ENCODE data around the gene C16orf92.
A peak's percentile ranks its signal among the peaks of the same experiment; 100 is the strongest.

The C16orf92 gene, protein sequence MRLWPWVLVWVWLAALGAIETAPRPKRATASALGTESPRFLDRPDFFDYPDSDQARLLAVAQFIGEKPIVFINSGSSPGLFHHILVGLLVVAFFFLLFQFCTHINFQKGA

DNA sequence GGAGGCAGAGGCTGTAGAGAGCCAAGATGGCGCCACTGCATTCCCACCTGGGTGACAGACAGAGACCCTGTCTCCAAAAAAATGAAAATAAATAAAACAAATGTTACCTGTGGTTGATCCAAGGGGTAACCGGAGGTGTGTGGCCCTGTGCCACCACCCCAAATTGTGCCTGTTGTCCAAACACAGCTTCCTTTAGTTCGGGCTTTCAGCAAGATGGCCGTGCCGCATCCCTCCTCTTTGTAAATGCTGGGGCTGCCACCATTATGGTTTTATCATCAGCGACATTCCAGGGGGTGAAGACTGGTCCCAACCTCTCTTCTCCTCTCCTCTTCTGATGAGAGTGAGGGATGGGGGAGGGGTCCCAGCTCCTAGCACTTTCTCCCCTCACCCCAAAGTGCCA, at the start of gene C16orf92:
TSS of gene C16orf92 (plus strand) at position 312 of the 400 bp plus-strand sequence. CDS start 143 bp downstream, outside the sequence.
- no peak for DNase-seq

DNA sequence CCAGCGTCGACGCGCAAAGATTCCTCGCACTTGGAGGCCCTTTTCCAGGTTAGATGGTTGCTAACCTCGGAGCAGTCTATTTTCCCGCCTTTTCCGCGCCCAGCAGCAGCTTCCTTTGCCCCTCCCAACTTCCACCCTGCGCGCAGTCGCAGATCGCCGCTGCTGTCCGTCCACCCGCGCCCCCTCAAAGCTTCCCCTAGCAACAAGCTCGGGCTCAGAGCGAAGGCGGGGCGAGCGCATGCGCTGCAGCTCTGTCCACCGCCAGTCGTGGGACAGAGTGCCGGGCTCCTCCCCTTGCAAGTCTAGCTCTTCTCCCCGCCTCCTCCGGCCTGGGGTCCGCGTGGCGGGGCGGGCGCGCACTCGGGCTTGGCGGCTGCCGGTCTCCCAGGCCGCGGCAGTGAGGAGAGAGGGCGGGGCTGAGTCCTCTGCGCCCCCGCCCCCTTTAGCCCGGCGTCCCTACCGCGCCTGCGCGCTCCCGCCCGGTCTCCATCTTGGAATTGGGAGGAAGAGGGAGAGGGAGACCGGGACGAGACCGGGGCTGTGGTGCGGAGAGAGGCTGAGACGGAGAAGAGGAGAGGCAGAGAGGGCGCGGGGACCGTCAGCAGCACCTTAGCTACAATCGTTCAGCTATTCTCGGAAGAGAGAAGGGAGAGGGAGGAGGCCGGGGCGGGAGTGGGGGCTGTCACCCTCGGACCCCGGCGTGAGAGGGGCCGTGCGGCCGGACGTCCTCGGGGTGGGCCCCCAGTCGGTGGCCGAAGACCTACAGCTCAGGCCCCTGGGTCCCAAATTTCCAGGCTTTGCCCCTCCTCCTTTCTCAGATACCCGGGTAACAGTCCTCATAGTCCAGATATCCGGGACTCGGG, 49.4 kb upstream of the C16orf92 start, which contains the start of gene TAOK2:
TSS of gene TAOK2 (plus strand) at position 485 of the 863 bp plus-strand sequence. CDS start 3,905 bp downstream, outside the sequence.
- peak; percentile 100 for DNase-seq

DNA sequence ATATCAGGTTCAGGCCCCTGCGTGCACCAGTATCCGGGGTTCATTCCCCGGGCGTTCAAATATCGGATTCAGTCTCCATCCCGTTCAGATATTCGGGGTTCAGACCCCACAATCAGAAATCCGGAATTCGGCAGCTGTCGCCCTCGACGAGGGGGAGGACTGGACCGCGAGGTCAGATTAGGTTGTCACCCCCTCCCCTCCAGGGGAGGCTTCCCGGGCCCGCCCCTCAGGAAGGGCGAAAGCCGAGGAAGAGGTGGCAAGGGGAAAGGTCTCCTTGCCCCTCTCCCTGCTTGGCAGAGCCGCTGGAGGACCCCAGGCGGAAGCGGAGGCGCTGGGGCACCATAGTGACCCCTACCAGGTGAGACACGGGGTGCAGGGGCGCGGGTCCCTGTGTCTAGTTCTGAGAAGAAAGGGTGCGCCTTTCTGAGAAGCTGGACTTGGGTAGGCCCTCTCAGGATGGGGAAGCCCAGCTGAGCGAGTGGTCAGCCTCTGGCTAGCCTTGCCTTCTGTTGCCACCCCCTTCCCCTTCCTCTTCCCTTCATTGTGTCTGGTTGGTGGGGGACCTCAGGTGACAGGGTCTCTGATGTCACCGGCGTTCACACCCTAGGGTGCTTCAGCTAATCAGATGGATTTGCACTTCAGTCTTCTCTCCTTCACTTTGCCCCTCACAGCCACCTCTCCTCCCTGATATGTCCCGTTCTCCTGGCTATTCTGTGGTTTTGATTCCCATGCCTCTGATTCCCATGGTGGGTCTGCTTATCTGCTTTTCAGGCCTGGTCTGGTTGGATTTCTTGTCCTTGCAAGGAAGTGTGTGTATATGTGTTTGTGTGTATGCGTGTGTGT, 48.5 kb upstream of the C16orf92 start:
- no peak for DNase-seq

DNA sequence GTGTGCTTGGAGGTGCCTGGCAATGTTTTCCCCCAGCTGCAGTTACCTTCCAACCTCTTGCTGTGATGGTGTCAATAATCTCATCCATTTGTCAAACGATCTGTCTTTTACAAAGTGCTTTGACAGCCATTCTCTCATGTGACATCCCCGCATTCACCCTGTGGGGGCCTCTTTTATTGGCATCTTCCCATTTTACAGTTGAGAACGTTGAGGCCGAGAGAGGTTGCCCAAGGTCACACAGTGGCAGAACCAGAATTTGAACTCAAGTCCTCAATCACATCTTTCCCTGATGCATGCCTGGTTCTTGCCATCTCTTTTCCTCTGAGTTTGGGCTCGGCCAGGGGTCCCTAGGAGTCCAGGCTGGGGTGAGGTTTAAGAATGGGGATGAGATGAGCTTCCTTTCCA, 47.9 kb upstream of the C16orf92 start:
- DNase-seq: no peak

DNA sequence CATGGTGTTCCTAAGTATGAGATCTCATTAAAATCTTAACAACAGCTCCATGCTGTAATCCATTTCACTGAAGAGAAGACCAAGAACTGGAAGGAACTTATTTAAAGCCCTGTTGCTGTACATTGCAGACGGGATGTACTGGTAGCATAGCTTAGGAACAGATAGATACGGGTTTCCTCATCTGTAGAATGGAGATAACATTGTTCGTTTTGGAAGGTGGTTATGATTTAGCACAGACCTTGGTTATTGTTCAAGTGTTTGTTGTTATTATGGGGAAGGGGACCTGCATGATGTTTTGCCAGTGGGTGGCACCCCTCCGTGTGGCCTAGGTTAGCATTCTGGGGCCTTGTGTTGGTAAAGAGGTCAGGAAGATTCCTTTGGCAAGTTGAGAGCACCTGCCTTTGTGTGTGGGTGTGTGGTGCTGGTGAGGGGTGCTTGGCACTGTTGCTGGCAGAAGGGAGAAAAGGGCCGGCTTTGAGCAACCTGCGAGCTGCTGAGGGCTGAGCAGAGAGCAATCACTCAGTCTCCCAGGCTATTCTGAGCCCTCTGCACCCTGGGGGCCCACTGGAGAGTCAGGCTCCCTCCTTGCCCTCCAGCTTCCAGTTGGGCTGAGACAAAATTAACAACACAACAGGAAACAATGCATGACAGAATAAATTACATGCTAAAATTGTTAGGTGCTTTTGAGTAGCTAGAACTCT, 47.0 kb upstream of the C16orf92 start:
- no peak for DNase-seq

DNA sequence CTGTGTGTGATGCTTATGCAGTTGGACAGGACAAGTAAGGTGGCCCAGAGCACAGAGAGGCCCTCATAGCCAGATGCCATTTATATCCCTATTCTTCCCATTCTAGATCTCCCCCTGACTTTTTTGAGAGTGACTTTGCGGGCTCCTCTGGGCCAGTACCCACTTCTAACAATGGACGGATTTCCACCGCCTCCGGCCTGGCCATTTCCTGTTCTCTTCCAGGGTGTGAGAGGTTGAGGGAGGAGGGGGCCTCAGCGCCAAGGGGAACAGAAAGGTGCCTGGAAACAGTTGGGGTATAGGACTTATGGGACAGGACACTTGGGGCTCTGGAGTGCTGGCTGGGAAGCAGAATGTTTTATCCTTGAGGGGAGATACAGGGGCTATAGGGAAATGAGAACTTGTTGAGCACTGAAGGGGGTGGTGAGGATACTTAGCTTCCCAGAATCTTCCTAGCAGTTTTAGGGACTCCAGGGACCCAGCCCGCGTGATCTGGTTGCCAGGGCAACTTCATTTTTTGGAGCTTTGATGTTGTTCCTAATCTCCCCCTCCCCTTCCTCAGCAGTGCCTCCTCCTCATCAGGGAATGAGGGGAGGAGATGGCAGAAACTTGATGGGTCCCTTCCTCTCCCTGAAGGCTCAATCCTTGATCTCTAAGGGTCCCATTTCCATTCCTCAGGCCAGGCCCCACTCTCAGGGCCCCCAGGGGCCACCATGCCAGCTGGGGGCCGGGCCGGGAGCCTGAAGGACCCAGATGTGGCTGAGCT, 45.8 kb upstream of the C16orf92 start:
- DNase-seq: no peak

DNA sequence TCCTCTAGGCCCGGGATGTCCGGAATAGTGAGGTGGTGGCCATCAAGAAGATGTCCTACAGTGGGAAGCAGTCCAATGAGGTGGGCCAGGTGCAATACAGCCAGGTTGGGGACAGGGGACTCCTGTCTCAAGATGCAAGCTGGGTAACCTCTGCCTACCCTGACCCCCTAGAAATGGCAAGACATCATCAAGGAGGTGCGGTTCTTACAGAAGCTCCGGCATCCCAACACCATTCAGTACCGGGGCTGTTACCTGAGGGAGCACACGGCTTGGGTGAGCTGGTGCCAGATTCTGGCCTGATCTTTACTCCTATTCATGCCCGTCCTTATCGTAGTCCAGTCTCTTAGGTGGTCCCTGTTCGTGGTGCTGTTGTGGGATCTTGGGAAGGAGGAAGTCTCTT, 44.9 kb upstream of the C16orf92 start:
- DNase-seq: no peak

DNA sequence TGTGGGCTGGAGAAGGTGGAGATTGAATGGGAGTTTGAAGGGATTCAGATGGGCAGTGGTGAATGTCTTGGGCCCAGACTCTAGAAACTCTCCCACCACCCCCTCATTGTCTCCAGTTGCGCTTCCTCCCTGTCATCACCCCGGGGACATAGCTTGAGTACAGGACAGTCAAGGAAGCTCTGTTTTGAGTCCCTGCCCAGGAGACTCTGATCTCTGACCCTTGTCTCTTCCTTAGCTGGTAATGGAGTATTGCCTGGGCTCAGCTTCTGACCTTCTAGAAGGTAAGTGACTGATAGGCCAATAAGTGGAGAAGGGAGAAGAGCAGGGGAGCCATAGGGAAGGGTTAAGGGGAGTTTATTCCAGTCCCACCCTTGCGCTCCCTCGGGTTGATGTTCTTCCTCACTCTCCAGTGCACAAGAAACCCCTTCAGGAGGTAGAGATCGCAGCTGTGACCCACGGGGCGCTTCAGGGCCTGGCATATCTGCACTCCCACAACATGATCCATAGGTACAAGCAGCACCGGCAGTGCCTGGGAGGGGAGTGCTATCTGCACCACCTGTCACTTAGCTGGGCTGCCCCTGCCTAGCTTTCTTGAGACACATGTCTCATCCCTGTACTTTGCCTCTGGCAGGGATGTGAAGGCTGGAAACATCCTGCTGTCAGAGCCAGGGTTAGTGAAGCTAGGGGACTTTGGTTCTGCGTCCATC, 44.3 kb upstream of the C16orf92 start:
- no peak for DNase-seq

DNA sequence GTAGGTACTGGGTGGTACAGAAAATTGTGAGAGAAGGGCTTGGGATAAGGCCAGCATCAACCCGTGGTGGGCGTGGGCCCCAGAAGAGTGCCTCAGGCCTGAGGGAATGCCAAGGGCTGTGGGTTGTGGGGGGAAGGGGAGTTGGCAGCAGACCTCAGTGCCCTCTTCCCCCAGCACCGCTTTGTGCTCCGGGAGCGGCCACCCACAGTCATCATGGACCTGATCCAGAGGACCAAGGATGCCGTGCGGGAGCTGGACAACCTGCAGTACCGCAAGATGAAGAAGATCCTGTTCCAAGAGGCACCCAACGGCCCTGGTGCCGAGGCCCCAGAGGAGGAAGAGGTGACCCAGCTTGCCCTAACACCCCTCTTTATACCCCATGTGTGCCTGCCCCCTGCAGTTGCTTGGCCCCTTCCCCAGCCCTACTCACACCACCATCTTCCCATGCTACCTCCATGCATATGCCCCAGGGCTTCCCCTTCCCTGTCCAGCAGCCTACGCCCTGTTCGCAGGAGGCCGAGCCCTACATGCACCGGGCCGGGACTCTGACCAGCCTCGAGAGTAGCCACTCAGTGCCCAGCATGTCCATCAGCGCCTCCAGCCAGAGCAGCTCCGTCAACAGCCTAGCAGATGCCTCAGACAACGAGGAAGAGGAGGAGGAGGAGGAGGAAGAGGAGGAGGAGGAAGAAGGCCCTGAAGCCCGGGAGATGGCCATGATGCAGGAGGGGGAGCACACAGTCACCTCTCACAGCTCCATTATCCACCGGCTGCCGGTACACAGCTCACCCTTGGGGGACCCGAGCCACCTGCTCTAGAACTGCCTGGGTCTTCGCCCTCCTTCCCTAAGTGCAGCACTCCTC, 40.2 kb upstream of the C16orf92 start:
- DNase-seq: no peak

DNA sequence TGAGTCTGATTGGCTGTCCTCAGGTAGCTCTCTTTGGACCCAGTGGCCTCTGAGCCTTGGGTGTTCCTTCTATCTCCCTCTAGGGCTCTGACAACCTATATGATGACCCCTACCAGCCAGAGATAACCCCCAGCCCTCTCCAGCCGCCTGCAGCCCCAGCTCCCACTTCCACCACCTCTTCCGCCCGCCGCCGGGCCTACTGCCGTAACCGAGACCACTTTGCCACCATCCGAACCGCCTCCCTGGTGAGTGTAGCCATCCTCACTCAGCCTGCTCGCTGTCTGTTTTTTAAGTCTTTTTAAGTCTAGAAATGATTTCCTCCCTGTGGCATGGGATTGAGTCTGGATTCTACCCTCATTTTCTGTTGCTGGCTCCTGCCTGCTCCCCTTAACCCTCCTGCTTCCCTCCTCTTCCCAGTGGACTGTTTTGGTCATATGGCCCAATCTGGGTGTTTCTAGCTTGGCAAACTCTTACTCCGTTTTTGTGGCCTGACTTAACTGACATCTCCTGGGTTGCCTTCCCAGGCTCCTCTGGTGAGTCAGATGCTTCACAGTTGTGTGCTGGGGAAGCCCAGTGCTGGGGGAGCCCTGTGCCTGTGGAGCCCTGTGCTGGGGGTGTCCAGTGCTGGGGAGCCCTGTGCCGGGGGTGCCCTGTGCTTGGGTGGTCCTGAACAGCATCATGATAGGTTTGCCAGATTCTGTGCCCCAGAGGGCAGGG, 39.4 kb upstream of the C16orf92 start:
- no peak for DNase-seq

DNA sequence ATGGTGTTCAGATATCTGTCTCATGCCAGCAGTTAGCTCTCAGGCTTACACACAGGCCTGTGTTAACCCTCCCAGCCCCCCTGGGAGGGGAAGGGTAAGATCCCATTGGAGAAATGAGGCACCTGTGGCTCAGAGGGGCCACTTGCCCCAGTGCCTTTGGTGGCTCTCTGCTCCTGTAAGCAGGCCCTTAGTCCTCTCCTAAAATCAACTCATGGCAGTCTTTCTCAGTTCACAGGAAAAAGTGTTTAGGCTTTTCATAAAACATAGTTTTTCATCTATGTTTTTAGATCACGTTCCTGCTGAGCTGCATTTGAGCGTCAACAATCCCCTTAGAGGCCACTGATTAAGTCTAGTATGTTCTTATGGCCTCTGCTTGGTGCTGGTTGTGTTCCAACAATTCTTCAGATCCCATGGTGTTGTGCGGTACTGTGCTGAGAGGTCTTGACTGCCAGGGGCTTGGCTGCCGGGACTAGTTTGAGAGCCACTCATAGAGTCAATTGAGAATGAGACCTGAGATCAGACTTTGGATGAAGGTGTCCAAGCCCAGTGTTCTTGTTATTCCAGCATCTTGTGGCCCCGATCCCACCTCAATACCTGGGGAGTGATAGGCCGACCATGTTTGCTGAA, 38.7 kb upstream of the C16orf92 start:
- no peak for DNase-seq

DNA sequence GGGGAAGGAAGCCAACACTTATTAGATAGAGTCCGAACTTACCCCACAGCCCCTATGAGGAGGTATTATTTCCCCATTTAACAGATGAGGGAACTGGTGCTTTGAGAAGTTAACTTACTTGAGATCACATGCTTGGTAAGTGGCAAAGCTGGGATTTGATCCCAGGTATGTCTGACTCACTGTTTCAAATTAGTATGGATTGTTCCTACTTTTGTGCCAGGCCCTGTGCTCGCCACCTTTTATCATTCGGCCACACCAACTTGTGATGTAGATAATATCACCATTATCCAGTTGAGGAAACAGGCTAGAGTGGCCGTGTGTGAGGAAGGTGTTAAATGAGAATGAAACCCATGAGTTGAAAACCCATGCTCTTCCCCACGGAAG, 38.2 kb upstream of the C16orf92 start:
- DNase-seq: no peak

DNA sequence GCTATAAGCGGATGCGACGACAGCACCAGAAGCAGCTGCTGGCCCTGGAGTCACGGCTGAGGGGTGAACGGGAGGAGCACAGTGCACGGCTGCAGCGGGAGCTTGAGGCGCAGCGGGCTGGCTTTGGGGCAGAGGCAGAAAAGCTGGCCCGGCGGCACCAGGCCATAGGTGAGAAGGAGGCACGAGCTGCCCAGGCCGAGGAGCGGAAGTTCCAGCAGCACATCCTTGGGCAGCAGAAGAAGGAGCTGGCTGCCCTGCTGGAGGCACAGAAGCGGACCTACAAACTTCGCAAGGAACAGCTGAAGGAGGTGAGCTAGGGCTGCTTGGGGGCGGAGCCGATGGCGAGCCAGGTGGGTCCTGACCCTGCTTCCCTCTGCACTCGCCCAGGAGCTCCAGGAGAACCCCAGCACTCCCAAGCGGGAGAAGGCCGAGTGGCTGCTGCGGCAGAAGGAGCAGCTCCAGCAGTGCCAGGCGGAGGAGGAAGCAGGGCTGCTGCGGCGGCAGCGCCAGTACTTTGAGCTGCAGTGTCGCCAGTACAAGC, 37.7 kb upstream of the C16orf92 start:
- no peak for DNase-seq

DNA sequence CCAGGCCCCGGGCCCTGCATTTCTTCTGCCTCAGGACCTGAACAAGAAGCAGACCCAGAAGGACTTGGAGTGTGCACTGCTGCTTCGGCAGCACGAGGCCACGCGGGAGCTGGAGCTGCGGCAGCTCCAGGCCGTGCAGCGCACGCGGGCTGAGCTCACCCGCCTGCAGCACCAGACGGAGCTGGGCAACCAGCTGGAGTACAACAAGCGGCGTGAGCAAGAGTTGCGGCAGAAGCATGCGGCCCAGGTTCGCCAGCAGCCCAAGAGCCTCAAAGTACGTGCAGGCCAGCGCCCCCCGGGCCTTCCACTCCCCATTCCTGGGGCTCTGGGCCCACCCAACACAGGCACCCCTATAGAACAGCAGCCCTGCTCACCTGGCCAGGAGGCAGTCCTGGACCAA, 36.8 kb upstream of the C16orf92 start:
- DNase-seq: no peak

DNA sequence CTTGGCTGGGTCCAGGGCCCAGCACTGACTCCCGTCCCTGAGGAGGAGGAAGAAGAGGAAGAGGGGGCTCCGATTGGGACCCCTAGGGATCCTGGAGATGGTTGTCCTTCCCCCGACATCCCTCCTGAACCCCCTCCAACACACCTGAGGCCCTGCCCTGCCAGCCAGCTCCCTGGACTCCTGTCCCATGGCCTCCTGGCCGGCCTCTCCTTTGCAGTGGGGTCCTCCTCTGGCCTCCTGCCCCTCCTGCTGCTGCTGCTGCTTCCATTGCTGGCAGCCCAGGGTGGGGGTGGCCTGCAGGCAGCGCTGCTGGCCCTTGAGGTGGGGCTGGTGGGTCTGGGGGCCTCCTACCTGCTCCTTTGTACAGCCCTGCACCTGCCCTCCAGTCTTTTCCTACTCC, 36.1 kb upstream of the C16orf92 start:
- no peak for DNase-seq

DNA sequence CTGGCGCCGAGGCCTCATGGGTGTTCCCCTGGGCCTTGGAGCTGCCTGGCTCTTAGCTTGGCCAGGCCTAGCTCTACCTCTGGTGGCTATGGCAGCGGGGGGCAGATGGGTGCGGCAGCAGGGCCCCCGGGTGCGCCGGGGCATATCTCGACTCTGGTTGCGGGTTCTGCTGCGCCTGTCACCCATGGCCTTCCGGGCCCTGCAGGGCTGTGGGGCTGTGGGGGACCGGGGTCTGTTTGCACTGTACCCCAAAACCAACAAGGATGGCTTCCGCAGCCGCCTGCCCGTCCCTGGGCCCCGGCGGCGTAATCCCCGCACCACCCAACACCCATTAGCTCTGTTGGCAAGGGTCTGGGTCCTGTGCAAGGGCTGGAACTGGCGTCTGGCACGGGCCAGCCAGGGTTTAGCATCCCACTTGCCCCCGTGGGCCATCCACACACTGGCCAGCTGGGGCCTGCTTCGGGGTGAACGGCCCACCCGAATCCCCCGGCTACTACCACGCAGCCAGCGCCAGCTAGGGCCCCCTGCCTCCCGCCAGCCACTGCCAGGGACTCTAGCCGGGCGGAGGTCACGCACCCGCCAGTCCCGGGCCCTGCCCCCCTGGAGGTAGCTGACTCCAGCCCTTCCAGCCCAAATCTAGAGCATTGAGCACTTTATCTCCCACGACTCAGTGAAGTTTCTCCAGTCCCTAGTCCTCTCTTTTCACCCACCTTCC, 35.5 kb upstream of the C16orf92 start:
- DNase-seq: no peak

DNA sequence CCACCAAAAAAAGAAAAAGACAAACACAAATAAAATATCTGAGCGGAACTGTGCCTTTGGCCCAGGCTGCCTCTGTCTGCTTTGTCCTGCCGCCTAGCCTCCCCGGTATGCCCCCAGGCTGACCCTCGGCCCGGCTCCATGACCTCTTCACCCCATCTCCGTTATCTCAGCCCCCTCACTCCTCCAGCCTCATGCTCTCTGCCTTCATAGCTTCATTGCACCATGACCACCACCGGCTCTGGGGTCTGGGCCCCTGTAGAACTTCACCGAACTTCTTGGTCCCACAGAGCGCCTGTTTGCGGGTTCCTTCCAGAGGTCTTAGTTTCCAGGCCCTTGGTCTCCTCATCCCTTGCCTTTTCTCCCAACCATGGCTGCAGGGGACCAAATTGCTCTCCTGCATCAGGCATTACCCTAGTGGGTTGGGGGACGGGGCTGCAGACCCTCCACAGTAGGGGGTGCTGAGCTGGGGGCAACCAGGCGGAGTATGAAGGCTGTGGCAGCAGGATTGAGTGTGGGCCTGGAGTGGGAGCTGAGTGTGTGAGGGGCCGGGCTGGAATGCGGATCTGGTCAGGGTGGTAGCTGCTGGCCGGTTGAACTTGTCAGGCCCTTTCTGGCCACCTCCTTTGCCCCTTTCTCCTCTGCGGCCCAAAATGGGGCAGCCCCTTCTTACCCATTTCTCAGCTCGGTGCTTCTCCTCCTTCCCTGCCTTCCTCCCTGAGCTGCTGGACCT, 34.5 kb upstream of the C16orf92 start:
- no peak for DNase-seq

Measured in GDM1 (cell line).